NAMALWA (cell line): ENCODE results near the gene DUSP15.

ENCODE experiments used
- DNase-seq: peaks from one replicate; pipeline ENCODE4 v3.0.0-alpha.2; 2015; ENCODE audit warnings: low spot score

Gene DUSP15

GRCh38 chr20:31894980-31895675, 24.8 kb upstream of the DUSP15 start:
- peak; percentile 93 for DNase-seq

GRCh38 chr20:31890646-31891045, 20.3 kb upstream of the DUSP15 start:
- DNase-seq, result no peak

- DNase-seq, result no peak
These were observed 13.5 kb upstream of the DUSP15 start for GRCh38 chr20:31883829-31884228.

- no peak for DNase-seq
These were observed 11.6 kb upstream of the DUSP15 start for GRCh38 chr20:31881945-31882344.

GRCh38 chr20:31879143-31879987, 9.0 kb upstream of the DUSP15 start:
- peak; percentile 97 for DNase-seq

- no peak for DNase-seq
These were observed 7.4 kb upstream of the DUSP15 start for GRCh38 chr20:31877684-31878083.

GRCh38 chr20:31875671-31876070, 5.3 kb upstream of the DUSP15 start:
- no peak for DNase-seq

- no peak for DNase-seq
These were observed 2.1 kb upstream of the DUSP15 start for GRCh38 chr20:31872406-31872805.

GRCh38 chr20:31871618-31871954, 1.3 kb upstream of the DUSP15 start:
- DNase-seq, result no peak

- no peak for DNase-seq
These were observed 645 bp upstream of the DUSP15 start for GRCh38 chr20:31870726-31871617.

GRCh38 chr20:31869673-31869941, 720 bp downstream of the DUSP15 start:
- DNase-seq, result no peak

- no peak for DNase-seq
These were observed 1.3 kb downstream of the DUSP15 start for GRCh38 chr20:31868853-31869672.

- DNase-seq, result no peak
These were observed 4.1 kb downstream of the DUSP15 start for GRCh38 chr20:31866221-31866620.

- no peak for DNase-seq
These were observed 5.6 kb downstream of the DUSP15 start for GRCh38 chr20:31864521-31865400.

GRCh38 chr20:31863296-31864085, 6.8 kb downstream of the DUSP15 start:
- DNase-seq, result no peak

- no peak for DNase-seq
These were observed 7.8 kb downstream of the DUSP15 start for GRCh38 chr20:31862506-31862905.

GRCh38 chr20:31862157-31862470, 8.2 kb downstream of the DUSP15 start:
- no peak for DNase-seq

- DNase-seq, result peak; percentile 86
These were observed 8.8 kb downstream of the DUSP15 start for GRCh38 chr20:31861385-31862156.

GRCh38 chr20:31861135-31861384, 9.3 kb downstream of the DUSP15 start:
- DNase-seq, result peak; percentile 23
